Panc1 (cell line): ENCODE measurements around the gene TP53BP2. TPM values are rescaled to one million over a fixed set of nuclear protein-coding genes. Genes with fewer than 3 reads are reported as not detected.

Source experiments
- ATAC-seq: fragments of 200-7000 bp; cut with Tn5 transposase; 2 replicates; pipeline ENCODE4 v1.9.1; 2020; ENCODE audit warnings: mild to moderate bottlenecking, moderate library complexity
- BruUV-seq: library from RNA; stranded (reverse); fragments of 400-500 nt; replicated peaks from 2 replicates; lab custom pipeline; 2021; lab: Mats Ljungman, UMichigan
- CTCF ChIA-PET: fragments of 300-600 bp; sonication (Branson Sonifier 250); formaldehyde crosslinking; loops from one replicate; lab custom pipeline; 2022; ENCODE audit warnings: antibody characterized with exemption; lab: Charles Lee
- POLR2A ChIA-PET: fragments of 300-600 bp; sonication (Branson Sonifier 250); formaldehyde crosslinking; loops from one replicate; lab custom pipeline; 2022; ENCODE audit warnings: antibody characterized with exemption; lab: Charles Lee
- DNase-seq: peaks from one replicate; pipeline ENCODE4 v3.0.0-alpha.2; 2010; ENCODE audit warnings: low read depth, low spot score
- H3K27ac ChIP-seq: 2 replicates; pipeline ENCODE4 v1.5.1; 2011; ENCODE audit warnings: mild to moderate bottlenecking, low read length, inconsistent platforms
- H3K27me3 ChIP-seq: fragments of 200-500 bp; sonication (Bioruptor generic); 2 replicates; pipeline ENCODE4 v1.6.0; 2014; ENCODE audit warnings: low read length, inconsistent platforms; ENCODE audit not compliant: control insufficient read depth, insufficient read depth
- H3K36me3 ChIP-seq: fragments of 200-500 bp; sonication (Bioruptor generic); 2 replicates; pipeline ENCODE4 v1.5.1; 2014; ENCODE audit warnings: inconsistent platforms, mild to moderate bottlenecking, low read length, moderate library complexity; ENCODE audit not compliant: control insufficient read depth, insufficient read depth
- H3K4me1 ChIP-seq: 2 replicates; pipeline ENCODE4 v1.5.1; 2011; ENCODE audit warnings: inconsistent platforms, mild to moderate bottlenecking, low read length, moderate library complexity; ENCODE audit not compliant: control insufficient read depth, insufficient read depth
- H3K4me3 ChIP-seq, 2 experiments: 2 replicates each; pipeline ENCODE4 v1.5.1; 2011 to 2012; ENCODE audit warnings: low read depth in 2 of 2, low read length in 2 of 2, mild to moderate bottlenecking in 2 of 2, inconsistent platforms in 1 of 2, moderate library complexity in 1 of 2
- H3K9me3 ChIP-seq: fragments of 200-500 bp; sonication (Bioruptor generic); 2 replicates; pipeline ENCODE4 v1.5.1; 2014; ENCODE audit warnings: low read depth, mild to moderate bottlenecking, inconsistent platforms, low read length, moderate library complexity; ENCODE audit not compliant: control insufficient read depth, insufficient read depth
- CTCF ChIP-seq: fragments of 450-650 bp; IDR thresholded peaks from 2 replicates; pipeline ENCODE4 v1.5.1; 2017; ENCODE audit warnings: mild to moderate bottlenecking
- POLR2AphosphoS5 ChIP-seq: IDR thresholded peaks from 2 replicates; pipeline ENCODE4 v1.6.1; 2012; ENCODE audit warnings: mild to moderate bottlenecking, low read depth, low read length, moderate library complexity
- REST ChIP-seq, 2 experiments: IDR thresholded peaks; 2 replicates each; pipeline ENCODE4 v1.6.1; 2011 to 2012; ENCODE audit warnings: low read depth in 2 of 2, control low read depth in 1 of 2, low read length in 1 of 2, mild to moderate bottlenecking in 1 of 2, moderate library complexity in 1 of 2; ENCODE audit not compliant: insufficient read depth in 1 of 2
- SIN3A ChIP-seq: IDR thresholded peaks from 2 replicates; pipeline ENCODE4 v1.6.1; 2012; ENCODE audit warnings: low read depth, mild to moderate bottlenecking, low read length, moderate library complexity, borderline replicate concordance; ENCODE audit not compliant: insufficient read depth
- TCF7L2 ChIP-seq: IDR thresholded peaks from 2 replicates; pipeline ENCODE4 v1.6.1; 2011; ENCODE audit warnings: mild to moderate bottlenecking, low read depth, low read length, inconsistent platforms
- in situ Hi-C: cut with HindIII; loops from 2 replicates; pipeline ENCODE4 v1.10.0; 2016; ENCODE audit warnings: low sequenced_read_pairs, low pct_unique_long_range_greater_than_20kb
- intact Hi-C: fragments of 100-400 bp; cut with micrococcal nuclease; formaldehyde crosslinking; loops from one replicate; pipeline ENCODE4 v1.10.0; 2022; ENCODE audit not compliant: unreplicated experiment
- total RNA-seq: library from RNA; stranded (reverse); gene quantifications from one replicate; pipeline ENCODE4 v1.2.1, GENCODE V29; 2021; ENCODE audit not compliant: unreplicated experiment

Gene TP53BP2
- total RNA-seq, 1 experiment from 2014 or later: 51.4 TPM

DNA sequence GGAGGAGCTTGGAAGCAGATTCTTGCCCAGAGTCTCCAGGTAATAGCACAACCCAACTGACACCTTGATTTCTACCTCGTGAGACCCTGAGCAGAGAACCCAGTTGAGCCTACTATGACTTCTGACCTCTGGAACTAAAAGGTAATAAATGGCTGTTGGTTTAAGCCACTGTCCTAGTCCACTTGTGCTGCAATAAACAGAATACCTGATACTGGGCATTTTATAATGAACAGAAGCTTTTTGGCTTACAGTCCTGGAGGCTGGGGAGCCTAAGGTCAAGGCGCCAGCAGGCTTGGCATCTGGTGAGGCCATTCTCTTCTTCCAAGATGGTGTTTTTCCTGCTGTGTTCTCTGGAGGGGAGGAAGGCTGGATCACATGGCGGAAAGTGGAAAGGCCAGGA, 39.9 kb upstream of the TP53BP2 start:
- no peak for TF ChIP-seq SIN3A
- TF ChIP-seq POLR2AphosphoS5: no peak
- TF ChIP-seq TCF7L2: no peak
- TF ChIP-seq REST (IDR thresholded peaks at IDR 0.05; ENCODE audit: insufficient read depth in 1 of 2, low read depth in 2 of 2, low read length in 1 of 2): no peak
- no peak for TF ChIP-seq CTCF
- no peaks in the 10 kb centered on the region for H3K9me3 ChIP-seq
- no peaks in the 10 kb centered on the region for H3K36me3 ChIP-seq
- no TSS peak for BruUV-seq
- CTCF ChIA-PET: no interaction called here
- no peak overlapping the region for H3K27ac ChIP-seq
- POLR2A ChIA-PET: interaction anchor here (0.6 kb wide), 1 partner anchor 52 kb away, joined by 4 read pairs; no protein-coding TSS in a partner anchor
- no peak for ATAC-seq
- in situ Hi-C loops: no loop called here
- H3K27me3 ChIP-seq: no peaks in the 10 kb centered on the region
- H3K4me1 ChIP-seq: peaks cover 6% of the 10 kb centered on the region
- intact Hi-C loops: no loop called here
- no peak for DNase-seq
- no peak overlapping the region for H3K4me3 ChIP-seq

DNA sequence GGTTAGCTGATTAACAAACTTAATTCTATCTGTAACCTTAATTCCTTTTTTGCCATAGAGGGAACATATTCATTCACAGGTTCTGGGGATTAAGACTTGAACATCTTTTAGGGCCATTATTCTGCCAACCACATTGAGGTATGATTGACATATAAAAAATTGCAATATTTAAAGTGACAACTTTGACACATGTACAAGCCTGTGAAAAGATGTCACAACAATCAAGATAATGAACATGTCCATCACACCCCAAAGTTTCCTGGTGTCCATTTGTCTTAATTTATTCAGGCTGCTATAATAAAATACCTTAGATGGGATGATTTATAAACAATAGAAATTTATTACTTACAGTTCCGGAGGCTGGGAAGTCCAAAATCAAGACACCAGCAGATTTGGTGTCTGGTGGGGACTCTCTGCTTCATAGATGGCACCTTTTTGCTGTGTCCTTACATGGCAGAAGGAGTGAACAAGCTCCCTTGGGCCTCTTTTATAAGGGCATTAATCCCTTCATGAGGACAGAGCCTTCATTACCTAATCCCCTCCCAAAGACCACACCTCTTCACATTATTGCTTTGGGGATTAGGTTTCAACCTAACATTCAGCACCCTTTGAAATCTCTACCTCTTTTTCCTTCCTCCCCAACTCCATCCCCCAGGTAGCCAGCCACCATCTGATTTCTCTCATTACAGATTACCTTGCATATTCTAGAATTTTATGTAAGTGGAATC, 33.0 kb upstream of the TP53BP2 start:
- no peak for ATAC-seq
- no TSS peak for BruUV-seq
- DNase-seq: no peak

More for the DNA sequence above, 33.0 kb upstream of the TP53BP2 start:
- Histone ChIP-seq H3K9me3 (no peaks in the 10 kb centered on the region), H3K27me3 (no peaks in the 10 kb centered on the region; the same call in 1 of the 2 replicates), H3K27ac (no peak overlapping the region), H3K36me3 (no peaks in the 10 kb centered on the region), H3K4me3 (no peak overlapping the region), H3K4me1 (no peaks in the 10 kb centered on the region)
- ChIA-PET CTCF (no interaction called here), POLR2A (no interaction called here)
- intact Hi-C loops (no loop called here), in situ Hi-C loops (no loop called here)
- TF ChIP-seq SIN3A: no peak
- no peak for TF ChIP-seq TCF7L2
- no peak for TF ChIP-seq REST (IDR thresholded peaks at IDR 0.05; ENCODE audit: insufficient read depth in 1 of 2, low read depth in 2 of 2, low read length in 1 of 2)
- no peak for TF ChIP-seq CTCF
- TF ChIP-seq POLR2AphosphoS5: no peak
